Lower leg skin (tissue), 4 donors: ENCODE results near the gene BSPRY. TPM values are rescaled to one million over a fixed set of nuclear protein-coding genes. Genes with fewer than 3 reads are reported as not detected.
"Not testable (repeated sequence)": the region's sequence is repeated elsewhere in the genome, so short reads cannot be mapped to it uniquely, and the experiment has no call there.

ENCODE experiments used
- DNase-seq, 2 donors: peaks; one replicate each; pipeline ENCODE4 v3.0.0-alpha.2; 2019; ENCODE audit warnings: low spot score in 2 of 2
- H3K4me3 ChIP-seq: fragments of 200-600 bp; sonication (generic); 2 replicates; pipeline ENCODE4 v1.5.1; 2017; ENCODE audit warnings: mild to moderate bottlenecking, low read depth; ENCODE audit not compliant: poor library complexity, severe bottlenecking
- POLR2A ChIP-seq, 2 donors: fragments of 450-650 bp; IDR thresholded peaks; one replicate each; pipeline ENCODE4 v1.6.1; 2016 to 2017; ENCODE audit warnings: antibody characterized with exemption in 2 of 2, mild to moderate bottlenecking in 1 of 2, moderate library complexity in 1 of 2
- WGBS, 2 donors: methylation state at CpG; one replicate each; pipeline ENCODE4 v1.1.5; 2018; 5-methylcytosine and 5-hydroxymethylcytosine counted together
- intact Hi-C: fragments of 100-400 bp; cut with DNase I; formaldehyde crosslinking; loops from one replicate; pipeline ENCODE4 v1.15.0; 2023; ENCODE audit warnings: low total_unique reads
- total RNA-seq, 4 donors: library from RNA; depleted of rRNA; stranded (reverse); fragments of >200 nt; gene quantifications; one replicate each; pipeline ENCODE4 v1.1.0, GENCODE V29; 2016
- TF ChIP-seq, protein P1 (sequence below), 3 donors: fragments of 450-650 bp; IDR thresholded peaks; one replicate each; pipeline ENCODE4 v1.5.1; 2016; ENCODE audit warnings: antibody characterized with exemption in 3 of 3, mild to moderate bottlenecking in 3 of 3, moderate library complexity in 2 of 3

Gene BSPRY
- total RNA-seq, 4 donors from 2014 or later: 36.9 to 56.9 (median 43.4) TPM

DNA sequence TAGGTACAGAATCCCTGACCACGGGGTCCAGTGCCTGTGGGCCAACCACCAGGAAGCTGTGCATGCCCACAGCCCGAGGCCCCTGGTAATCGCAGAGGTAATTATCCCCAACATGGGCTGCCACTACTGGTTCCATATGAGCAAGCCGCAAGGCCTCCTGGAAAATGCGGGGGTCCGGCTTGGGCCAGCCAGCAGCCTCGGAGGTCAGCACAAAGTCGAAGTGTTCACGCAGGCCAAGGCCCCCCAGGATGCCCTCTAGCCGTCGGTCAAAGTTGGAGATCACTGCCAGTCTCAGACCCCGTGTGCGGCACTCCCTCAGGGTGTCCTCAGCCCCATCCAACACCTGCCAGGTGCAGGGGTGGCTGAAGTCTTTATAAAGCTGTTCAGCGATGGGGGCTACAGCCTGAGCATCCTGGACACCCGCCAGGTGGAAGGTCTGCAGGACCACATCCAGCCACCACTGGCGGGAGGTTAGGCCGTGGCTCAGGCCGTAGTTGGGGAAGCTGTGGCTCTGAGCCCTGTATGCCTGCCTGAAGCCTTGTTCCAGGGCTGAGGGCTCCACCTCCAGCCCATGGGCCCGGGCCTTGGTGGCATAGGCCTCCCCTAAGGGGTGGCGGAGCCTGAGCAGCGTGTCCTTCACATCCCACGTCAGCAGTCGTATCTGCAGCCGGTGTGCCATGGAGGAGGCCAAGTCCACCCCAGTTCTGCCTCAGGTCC is 24.5 kb downstream of the BSPRY start:
- no peak for DNase-seq
- TF ChIP-seq, protein P1, sequence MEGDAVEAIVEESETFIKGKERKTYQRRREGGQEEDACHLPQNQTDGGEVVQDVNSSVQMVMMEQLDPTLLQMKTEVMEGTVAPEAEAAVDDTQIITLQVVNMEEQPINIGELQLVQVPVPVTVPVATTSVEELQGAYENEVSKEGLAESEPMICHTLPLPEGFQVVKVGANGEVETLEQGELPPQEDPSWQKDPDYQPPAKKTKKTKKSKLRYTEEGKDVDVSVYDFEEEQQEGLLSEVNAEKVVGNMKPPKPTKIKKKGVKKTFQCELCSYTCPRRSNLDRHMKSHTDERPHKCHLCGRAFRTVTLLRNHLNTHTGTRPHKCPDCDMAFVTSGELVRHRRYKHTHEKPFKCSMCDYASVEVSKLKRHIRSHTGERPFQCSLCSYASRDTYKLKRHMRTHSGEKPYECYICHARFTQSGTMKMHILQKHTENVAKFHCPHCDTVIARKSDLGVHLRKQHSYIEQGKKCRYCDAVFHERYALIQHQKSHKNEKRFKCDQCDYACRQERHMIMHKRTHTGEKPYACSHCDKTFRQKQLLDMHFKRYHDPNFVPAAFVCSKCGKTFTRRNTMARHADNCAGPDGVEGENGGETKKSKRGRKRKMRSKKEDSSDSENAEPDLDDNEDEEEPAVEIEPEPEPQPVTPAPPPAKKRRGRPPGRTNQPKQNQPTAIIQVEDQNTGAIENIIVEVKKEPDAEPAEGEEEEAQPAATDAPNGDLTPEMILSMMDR (IDR thresholded peaks at IDR 0.05): no peak
- no peak for TF ChIP-seq POLR2A (IDR thresholded peaks at IDR 0.05)
- WGBS, 2 donors: 83 to 85% methylated on average over 15 to 20 of the region's 24 CpGs
- no peak overlapping the region for H3K4me3 ChIP-seq
- intact Hi-C loops: no loop called here

GRCh38 chr9:113375057-113376023 is 26.0 kb downstream of the BSPRY start:
- 68 to 80% methylated on average over 6 of the region's 6 CpGs for WGBS, 2 donors
- H3K4me3 ChIP-seq: no peak overlapping the region
- intact Hi-C loops: no loop called here
- no peak for TF ChIP-seq POLR2A (IDR thresholded peaks at IDR 0.05)
- TF ChIP-seq, protein P1 (IDR thresholded peaks at IDR 0.05): no peak
- DNase-seq: no peak

DNA sequence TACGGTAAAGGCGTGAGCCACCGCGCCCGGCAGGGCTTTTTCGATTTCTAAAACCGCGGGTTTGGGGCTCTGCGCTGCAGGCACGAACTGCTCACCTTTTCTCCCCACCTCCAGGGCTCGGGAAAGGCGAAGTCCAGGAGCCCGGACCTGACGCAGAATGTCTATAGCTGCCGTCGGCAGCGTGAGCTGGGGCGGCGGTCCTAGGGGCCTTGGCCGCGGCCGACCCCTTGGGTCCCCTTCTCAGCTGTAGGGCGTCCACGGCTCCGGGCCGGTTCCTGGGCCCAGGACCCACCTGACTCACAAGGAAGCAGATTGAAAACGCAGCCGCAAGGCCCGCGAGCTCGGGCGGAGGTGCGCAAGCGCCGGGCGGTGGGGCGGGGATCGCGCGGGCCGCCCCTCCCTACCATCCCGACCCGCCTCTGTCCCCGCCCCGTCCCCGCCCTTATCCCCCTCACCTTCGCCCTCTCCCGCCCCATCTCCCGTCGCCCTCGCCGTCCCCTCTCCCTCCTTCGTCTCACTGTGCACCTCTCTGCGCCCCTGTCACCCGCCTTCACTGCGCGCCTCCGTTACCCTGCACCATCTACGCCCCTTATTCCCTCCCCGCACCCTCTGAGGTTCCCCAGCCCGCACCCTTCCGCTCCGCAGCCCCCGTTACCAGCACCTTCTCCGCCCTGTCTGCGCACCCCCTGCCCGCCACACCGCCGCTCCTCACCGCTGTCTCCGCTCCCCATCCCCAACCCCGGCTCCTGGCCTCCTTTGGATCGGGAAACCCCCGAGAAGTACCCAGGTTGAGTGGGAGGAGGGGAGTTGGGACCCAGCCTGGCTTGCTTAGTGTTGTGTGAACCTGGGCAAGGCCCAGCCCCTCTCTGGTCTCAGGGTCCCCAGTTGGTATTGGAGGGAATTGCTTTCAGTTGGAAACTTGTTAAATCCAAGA is 27.6 kb downstream of the BSPRY start, which contains the start of gene HDHD3:
HDHD3 (minus strand) TSS at position 353 of the 934 bp plus-strand sequence. CDS start 2,632 bp downstream, outside the sequence.
- 2 to 4% methylated on average over 35 to 50 of the region's 74 CpGs for WGBS, 2 donors
- peak within 1 kb of the TSS; percentile 75 for H3K4me3 ChIP-seq
- intact Hi-C loops: no loop called here
- DNase-seq: peak; percentile 73 to 96
- TF ChIP-seq, protein P1 (IDR thresholded peaks at IDR 0.05): peak in 1 of 3 donors; percentile 45
- TF ChIP-seq POLR2A (IDR thresholded peaks at IDR 0.05): no peak

DNA sequence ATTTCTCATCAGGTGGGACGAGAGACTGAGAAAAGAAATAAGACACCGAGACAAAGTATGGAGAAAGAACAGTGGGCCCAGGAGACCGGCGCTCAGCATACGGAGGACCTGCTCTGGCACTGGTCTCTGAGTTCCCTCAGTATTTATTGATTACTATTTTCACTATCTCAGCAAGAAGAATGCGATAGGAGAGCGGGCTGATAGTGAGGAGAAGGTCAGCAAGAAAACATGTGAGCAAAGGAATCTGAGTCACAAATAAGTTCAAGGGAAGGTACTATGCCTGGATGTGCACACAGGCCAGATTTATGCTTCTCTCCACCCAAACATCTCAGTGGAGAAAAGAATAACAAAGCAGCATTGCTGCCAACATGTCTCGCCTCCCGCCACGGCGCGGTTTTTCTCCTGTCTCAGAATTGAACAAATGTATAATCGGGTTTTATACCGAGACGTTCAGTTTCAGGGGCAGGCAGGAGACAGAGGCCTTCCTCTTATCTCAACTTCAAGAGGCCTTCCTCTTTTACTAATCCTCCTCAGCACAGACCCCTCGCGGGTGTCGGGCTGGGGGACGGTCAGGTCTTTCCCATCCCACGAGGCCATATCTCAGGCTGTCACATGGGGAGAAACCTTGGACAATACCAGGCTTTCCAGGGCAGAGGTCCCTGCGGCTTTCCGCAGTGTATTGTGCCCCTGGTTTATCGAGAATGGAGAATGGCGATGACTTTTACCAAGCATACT is 29.9 kb downstream of the BSPRY start:
- not testable (repeated sequence) for H3K4me3 ChIP-seq, DNase-seq
- WGBS, 2 donors: 72 to 82% methylated on average over 24 of the region's 24 CpGs

GRCh38 chr9:113379829-113380210 is 30.5 kb downstream of the BSPRY start:
- DNase-seq, intact Hi-C loops, H3K4me3 ChIP-seq: not testable (repeated sequence)
- WGBS, 2 donors: 80 to 89% methylated on average over 2 of the region's 2 CpGs

More for the DNA sequence above, 29.9 kb downstream of the BSPRY start:
- intact Hi-C loops: not testable (repeated sequence)
